Tibial nerve (tissue), 4 donors: ENCODE measurements around the gene SAPCD2.

Experiments
- CTCF ChIP-seq, 5 experiments: fragments of 200-600 bp in 3 of 5; fragments of 450-650 bp in 2 of 5; sonication (generic) in 3 of 5; IDR thresholded peaks; one replicate each; pipeline ENCODE4 v1.5.1; 2016 to 2019; ENCODE audit warnings: antibody characterized with exemption in 5 of 5, mild to moderate bottlenecking in 3 of 5, moderate library complexity in 2 of 5
- EP300 ChIP-seq, 2 donors: sonication (generic); formaldehyde crosslinking; IDR thresholded peaks; one replicate each; pipeline ENCODE4 v1.6.1; 2017; ENCODE audit warnings: antibody characterized with exemption in 2 of 2, mild to moderate bottlenecking in 1 of 2
- POLR2A ChIP-seq, 2 donors: fragments of 450-650 bp; IDR thresholded peaks; one replicate each; pipeline ENCODE4 v1.6.1; 2017; ENCODE audit warnings: antibody characterized with exemption in 2 of 2, mild to moderate bottlenecking in 2 of 2, moderate library complexity in 2 of 2

- no peak for TF ChIP-seq CTCF (IDR thresholded peaks at IDR 0.05)
- no peak for TF ChIP-seq EP300 (IDR thresholded peaks at IDR 0.05)
- TF ChIP-seq POLR2A (IDR thresholded peaks at IDR 0.05) = no peak
Measured at GRCh38 chr9:137048655-137049543, 21.5 kb downstream of the SAPCD2 start.
